Astrocyte of the hippocampus (primary cell): Measurements from ENCODE around the gene SLC22A16.
"Not testable (repeated sequence)": the region's sequence is repeated elsewhere in the genome, so short reads cannot be mapped to it uniquely, and the experiment has no call there.

ENCODE experiments used
- DNase-seq: peaks from one replicate; pipeline ENCODE4 v3.0.0; 2011; ENCODE audit warnings: low read depth, low spot score

SLC22A16 gene

GRCh38 chr6:110491299-110491643, 14.9 kb upstream of the SLC22A16 start:
- DNase-seq: no peak

GRCh38 chr6:110490110-110490509, 13.7 kb upstream of the SLC22A16 start:
- DNase-seq: no peak

DNA sequence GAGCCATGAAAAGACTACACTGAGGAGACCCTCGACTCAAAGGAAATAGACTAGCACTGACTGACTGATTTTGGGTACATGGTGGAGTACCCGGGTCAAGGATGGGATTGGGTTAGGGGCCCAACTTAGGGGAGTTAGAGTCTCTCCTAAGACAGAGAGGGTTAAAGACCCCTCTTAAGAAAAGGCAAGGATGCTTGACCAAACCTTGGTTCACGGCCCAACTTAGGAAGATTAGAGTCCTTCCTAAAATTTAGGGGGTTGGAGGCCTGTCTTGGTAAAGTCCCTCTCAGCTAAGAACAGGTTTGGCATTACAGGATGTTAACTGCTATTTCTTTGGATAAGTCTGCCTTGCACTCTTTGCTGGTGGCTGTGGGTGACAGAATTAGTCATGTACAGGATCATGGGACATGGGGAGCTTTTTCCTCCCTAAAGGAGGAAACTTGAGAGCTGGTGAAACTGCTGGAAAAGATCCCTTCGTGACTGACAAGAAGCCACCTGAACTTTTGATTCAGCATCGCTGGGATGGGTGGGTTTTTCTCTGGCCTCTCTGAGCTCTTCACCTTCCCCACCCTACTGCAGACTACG, 12.3 kb upstream of the SLC22A16 start:
- no peak for DNase-seq

GRCh38 chr6:110487968-110488381, 11.6 kb upstream of the SLC22A16 start:
- not testable (repeated sequence) for DNase-seq

DNA sequence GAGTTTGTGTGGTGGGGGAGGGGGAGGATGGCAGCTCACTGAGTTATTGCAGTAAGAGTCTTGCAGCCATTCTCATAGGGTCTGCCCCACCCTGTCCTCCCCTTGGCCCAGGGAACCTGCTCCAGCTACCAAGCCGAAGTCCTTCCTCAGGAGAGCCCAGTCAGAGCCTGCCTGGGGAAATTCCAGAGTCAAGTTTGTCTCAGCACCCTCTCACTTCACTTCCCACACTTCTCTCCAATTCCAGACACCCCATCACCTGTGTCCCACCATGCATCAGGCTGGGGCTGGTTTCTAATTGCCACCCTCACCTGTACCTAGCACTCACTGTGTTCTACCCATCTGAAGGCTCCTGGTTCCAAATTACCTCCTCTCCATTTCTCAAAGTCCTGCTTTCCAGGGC, 10.3 kb upstream of the SLC22A16 start:
- DNase-seq: no peak

DNA sequence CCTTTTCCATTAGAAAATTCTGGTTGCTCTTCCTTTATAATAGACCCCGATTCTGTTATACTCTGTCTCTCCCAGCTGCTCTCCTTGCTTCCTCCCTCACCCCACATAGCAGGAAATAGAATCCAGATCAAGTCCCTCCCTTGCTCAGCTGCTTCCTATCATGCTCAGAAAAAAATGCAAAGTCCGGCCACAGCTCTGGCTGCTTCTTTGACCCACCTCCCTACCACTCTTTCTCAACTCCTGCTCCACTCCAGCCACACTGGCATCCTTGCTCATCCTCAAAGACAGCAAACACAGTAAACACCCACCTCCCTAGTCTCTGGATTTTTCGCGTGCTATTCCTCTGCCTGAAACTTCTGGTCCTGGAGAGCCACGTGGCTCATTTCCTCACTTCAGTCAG, 9.1 kb upstream of the SLC22A16 start:
- DNase-seq: no peak

- DNase-seq: peak; percentile 29
These were observed 7.9 kb upstream of the SLC22A16 start for GRCh38 chr6:110484321-110484720.

- DNase-seq: no peak
These were observed 6.5 kb upstream of the SLC22A16 start for GRCh38 chr6:110482774-110483400.

- DNase-seq: no peak
These were observed 4.7 kb upstream of the SLC22A16 start for GRCh38 chr6:110481081-110481480.

- no peak for DNase-seq
These were observed 1.3 kb downstream of the SLC22A16 start for GRCh38 chr6:110475066-110475653.

DNA sequence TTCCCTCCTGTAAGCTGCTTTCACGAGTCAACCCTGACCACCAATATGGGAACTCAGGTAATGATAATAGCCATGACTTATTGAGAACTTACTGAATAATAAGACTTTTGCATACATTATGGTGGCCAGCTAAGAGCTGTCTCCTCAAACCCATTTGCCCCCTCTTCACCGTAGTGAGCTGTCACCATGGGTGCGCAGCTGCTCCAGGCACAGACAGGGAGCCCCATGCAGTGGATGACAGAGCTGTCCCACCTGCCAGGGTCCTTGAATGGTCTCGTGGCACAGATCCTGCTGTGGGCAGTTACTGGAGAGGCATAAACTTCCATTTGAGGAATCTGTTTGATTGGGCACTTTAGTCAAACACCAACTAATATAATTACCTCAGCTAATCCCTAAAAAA, 1.9 kb downstream of the SLC22A16 start:
- DNase-seq: no peak

GRCh38 chr6:110472739-110473138, 3.7 kb downstream of the SLC22A16 start:
- no peak for DNase-seq

- DNase-seq: no peak
These were observed 4.6 kb downstream of the SLC22A16 start for GRCh38 chr6:110471726-110472365.

DNA sequence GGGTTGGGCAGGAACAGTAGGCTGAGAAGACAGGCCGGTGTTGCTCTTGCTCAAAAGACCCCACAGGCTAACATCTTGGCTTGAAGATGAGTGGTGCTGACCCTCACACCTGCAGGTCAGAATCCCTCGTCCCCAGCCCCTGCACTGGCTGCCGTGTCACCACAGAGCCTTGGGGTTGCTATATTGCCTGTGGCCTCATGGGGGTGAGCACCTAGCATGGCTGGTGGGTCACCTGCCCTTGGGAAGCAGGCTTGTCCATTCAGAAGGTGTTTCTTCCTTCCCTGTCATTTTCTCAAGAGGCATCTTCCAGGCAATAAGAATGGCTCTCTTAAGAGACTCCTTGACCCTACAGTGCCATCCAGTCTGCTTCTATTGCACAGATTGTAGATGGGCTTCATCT, 7.7 kb downstream of the SLC22A16 start:
- DNase-seq: no peak

- DNase-seq: no peak
These were observed 8.8 kb downstream of the SLC22A16 start for GRCh38 chr6:110467566-110468140.

DNA sequence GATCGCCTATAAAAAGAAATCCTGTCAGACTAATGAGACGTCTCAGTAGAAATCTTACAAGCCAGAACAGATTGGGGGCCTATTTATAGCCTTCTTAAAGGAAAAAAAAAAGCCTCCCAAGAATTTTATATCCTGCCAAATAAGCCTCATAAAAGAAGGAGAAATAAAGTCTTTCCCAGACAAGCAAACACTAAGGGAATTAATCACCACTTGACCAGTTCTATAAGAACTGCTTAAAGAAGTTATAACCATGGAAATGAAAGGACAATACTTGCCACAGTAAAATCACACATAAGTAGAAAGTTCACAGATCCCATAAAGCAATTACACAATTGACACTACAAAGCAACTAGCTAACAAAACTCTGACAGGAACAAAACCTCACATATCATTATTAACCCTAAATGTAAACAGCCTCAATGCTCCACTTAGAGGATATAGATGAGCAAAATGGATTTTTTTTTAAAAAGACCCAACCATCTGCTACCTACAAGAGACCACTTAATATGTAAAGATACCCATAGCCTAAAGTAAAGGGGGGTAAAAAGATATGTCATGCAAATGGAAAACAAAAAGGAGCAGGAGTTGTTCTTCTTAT, 13.4 kb downstream of the SLC22A16 start:
- DNase-seq: no peak

DNA sequence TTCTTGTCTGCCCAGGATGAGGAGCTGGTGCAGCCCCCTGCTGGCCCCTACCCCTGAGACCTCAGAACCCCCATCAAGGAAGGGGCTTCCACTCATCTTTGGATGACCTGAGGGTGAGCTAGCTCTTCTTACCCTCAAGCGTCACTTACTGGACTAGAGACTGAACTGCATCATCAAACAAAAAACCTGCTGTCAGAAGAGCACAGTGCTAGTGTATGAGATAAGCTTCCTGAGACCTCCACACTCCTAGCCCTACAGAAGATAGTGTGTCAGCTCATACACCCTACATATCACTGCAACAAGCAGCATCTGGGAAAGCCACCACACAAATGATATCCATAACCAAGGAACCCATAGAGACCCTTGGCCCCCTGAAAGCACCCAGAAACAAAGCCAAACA, 15.0 kb downstream of the SLC22A16 start:
- DNase-seq: no peak

GRCh38 chr6:110459137-110459536, 17.3 kb downstream of the SLC22A16 start:
- no peak for DNase-seq

- no peak for DNase-seq
These were observed 17.9 kb downstream of the SLC22A16 start for GRCh38 chr6:110458476-110458875.

DNA sequence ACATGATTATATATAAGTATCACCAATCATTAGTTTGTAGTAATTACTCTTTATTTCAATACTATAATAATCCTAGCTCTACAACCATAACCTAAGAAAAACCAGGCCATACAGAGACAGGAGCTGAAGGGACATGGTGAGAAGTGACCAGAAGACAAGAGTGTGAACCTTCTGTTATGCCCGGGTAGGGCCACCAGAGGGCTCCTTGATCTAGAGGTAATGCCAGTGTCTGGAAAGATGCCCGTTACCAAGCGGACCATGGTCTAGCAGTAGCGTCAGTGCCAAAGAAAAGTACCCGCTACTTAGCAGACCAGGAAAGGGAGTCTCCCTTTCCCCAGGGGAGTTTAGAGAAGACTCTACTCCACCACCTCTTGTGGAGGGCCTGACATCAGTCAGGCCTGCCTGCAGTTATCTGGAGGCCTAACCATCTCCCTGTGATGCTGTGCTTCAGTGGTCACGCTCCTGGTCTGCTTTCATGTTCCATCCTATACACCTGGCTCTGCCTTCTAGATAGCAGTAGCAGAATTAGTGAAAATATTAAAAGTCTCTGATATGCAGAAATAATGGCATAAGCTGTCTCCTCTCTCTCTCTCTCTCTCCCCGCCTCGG, 18.7 kb downstream of the SLC22A16 start:
- peak; percentile 25 for DNase-seq

GRCh38 chr6:110456694-110457093, 19.7 kb downstream of the SLC22A16 start:
- no peak for DNase-seq

DNA sequence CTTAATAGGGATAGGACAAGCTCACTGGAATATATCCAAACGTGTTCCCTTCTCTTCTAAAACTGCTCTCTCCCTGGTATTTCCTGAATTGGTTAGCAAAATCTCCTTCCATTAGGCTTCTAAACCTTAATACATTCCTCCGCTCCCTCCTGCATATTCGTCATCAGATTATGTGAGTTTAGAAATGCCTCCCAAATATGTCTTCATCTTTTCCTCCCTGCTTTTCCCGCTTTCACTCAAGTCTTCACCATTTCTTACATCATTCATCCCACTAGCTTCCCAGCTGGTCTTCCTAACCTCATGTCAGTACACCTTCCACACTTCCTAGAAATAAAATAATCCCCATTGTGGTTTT, 26.9 kb downstream of the SLC22A16 start:
- DNase-seq: no peak
